Vagina (tissue), 2 donors: ENCODE results near the gene LANCL2.

Experiments used
- POLR2A ChIP-seq, 2 donors: fragments of 450-650 bp; IDR thresholded peaks; one replicate each; pipeline ENCODE4 v1.6.1; 2017; ENCODE audit warnings: antibody characterized with exemption in 2 of 2, mild to moderate bottlenecking in 2 of 2, moderate library complexity in 2 of 2
- POLR2AphosphoS5 ChIP-seq, 2 donors: sonication (generic); formaldehyde crosslinking; IDR thresholded peaks; one replicate each; pipeline ENCODE4 v1.9.0; 2017; ENCODE audit warnings: antibody characterized with exemption in 2 of 2, mild to moderate bottlenecking in 2 of 2, low read depth in 1 of 2; ENCODE audit not compliant: insufficient read depth in 1 of 2
- TF ChIP-seq, protein P1 (sequence below), 3 experiments: fragments of 450-650 bp in 2 of 3; fragments of 200-600 bp in 1 of 3; sonication (generic) in 1 of 3; IDR thresholded peaks; one replicate each; pipeline ENCODE4 v1.5.1; 2017 to 2019; ENCODE audit warnings: antibody characterized with exemption in 3 of 3, mild to moderate bottlenecking in 2 of 3, moderate library complexity in 2 of 3

GRCh38 chr7:55452971-55453370 lies 87.8 kb downstream of the LANCL2 start:
- TF ChIP-seq, protein P1, sequence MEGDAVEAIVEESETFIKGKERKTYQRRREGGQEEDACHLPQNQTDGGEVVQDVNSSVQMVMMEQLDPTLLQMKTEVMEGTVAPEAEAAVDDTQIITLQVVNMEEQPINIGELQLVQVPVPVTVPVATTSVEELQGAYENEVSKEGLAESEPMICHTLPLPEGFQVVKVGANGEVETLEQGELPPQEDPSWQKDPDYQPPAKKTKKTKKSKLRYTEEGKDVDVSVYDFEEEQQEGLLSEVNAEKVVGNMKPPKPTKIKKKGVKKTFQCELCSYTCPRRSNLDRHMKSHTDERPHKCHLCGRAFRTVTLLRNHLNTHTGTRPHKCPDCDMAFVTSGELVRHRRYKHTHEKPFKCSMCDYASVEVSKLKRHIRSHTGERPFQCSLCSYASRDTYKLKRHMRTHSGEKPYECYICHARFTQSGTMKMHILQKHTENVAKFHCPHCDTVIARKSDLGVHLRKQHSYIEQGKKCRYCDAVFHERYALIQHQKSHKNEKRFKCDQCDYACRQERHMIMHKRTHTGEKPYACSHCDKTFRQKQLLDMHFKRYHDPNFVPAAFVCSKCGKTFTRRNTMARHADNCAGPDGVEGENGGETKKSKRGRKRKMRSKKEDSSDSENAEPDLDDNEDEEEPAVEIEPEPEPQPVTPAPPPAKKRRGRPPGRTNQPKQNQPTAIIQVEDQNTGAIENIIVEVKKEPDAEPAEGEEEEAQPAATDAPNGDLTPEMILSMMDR (IDR thresholded peaks at IDR 0.05): no peak
- TF ChIP-seq POLR2AphosphoS5 (IDR thresholded peaks at IDR 0.05; ENCODE audit: insufficient read depth in 1 of 2, low read depth in 1 of 2): no peak
- TF ChIP-seq POLR2A (IDR thresholded peaks at IDR 0.05): no peak
